Activated CD8-positive, alpha-beta T cell treated with anti-CD3 and anti-CD28 coated beads for 36 hours (primary cell): ENCODE data around the gene NMD3. TPM values are rescaled to one million over a fixed set of nuclear protein-coding genes. Genes with fewer than 3 reads are reported as not detected.

Experiments used
- ATAC-seq: fragments of 200-7000 bp; cut with Tn5 transposase; one replicate; pipeline ENCODE4 v1.10.0; 2021; ENCODE audit warnings: mild to moderate bottlenecking, moderate library complexity
- CTCF ChIA-PET: fragments of 350-600 bp; sonication (Branson Sonifier 250); formaldehyde crosslinking; loops from one replicate; lab custom pipeline; 2021; ENCODE audit warnings: antibody characterized with exemption; lab: Charles Lee
- POLR2A ChIA-PET: fragments of 350-600 bp; sonication (Branson Sonifier 250); formaldehyde crosslinking; loops from one replicate; lab custom pipeline; 2021; ENCODE audit warnings: antibody characterized with exemption; lab: Charles Lee
- DNase-seq: peaks from one replicate; pipeline ENCODE4 v3.0.0-alpha.2; 2020
- H3K27ac Mint-ChIP-seq: one replicate; pipeline ENCODE4 v1.8.0; 2021; ENCODE audit warnings: mild to moderate bottlenecking, mixed read lengths
- H3K27me3 Mint-ChIP-seq: one replicate; pipeline ENCODE4 v1.8.0; 2021; ENCODE audit warnings: mixed read lengths
- H3K36me3 Mint-ChIP-seq: one replicate; pipeline ENCODE4 v1.8.0; 2021; ENCODE audit warnings: low read depth, mixed read lengths
- H3K4me1 Mint-ChIP-seq: one replicate; pipeline ENCODE4 v1.8.0; 2021; ENCODE audit warnings: low read depth, mixed read lengths
- H3K4me3 Mint-ChIP-seq: one replicate; pipeline ENCODE4 v1.8.0; 2021; ENCODE audit warnings: mild to moderate bottlenecking, moderate library complexity, mixed read lengths
- H3K9me3 Mint-ChIP-seq: one replicate; pipeline ENCODE4 v1.8.0; 2021; ENCODE audit warnings: mixed read lengths
- CTCF ChIP-seq: fragments of 200-600 bp; IDR thresholded peaks from one replicate; pipeline ENCODE4 v1.8.0; 2022; ENCODE audit warnings: antibody characterized with exemption, mild to moderate bottlenecking
- intact Hi-C: fragments of 100-400 bp; cut with micrococcal nuclease; formaldehyde crosslinking; loops from one replicate; pipeline ENCODE4 v1.10.0; 2022
- total RNA-seq, 2 experiments: library from RNA; stranded (reverse); gene quantifications; one replicate each; pipeline ENCODE4 v1.2.3, GENCODE V29; 2021

NMD3 gene
- total RNA-seq, 2 experiments from 2014 or later = 73.0 to 74.9 TPM

GRCh38 chr3:161230621-161231171, 9.6 kb downstream of the NMD3 start:
- intact Hi-C loops = no loop called here
- Mint-ChIP-seq H3K9me3 (no peaks in the 10 kb centered on the region), H3K27ac (no peak overlapping the region), H3K4me3 (no peak overlapping the region), H3K4me1 (peaks cover 10% of the 10 kb centered on the region), H3K36me3 (peaks cover 19% of the 10 kb centered on the region), H3K27me3 (no peaks in the 10 kb centered on the region)
- no peak for TF ChIP-seq CTCF
- ChIA-PET POLR2A (interaction anchor here (1.6 kb wide), 1 partner anchor 8 kb away, joined by 4 read pairs; no protein-coding TSS in a partner anchor), CTCF (interaction anchor here (1.3 to 1.6 kb wide), 2 partner anchors 19 to 44 kb away, joined by 3 to 4 read pairs; no protein-coding TSS in a partner anchor)
- ATAC-seq (no peak), DNase-seq (no peak)

GRCh38 chr3:161231861-161232260, 10.8 kb downstream of the NMD3 start:
- ATAC-seq (no peak), DNase-seq (no peak)
- TF ChIP-seq CTCF = no peak
- ChIA-PET POLR2A (interaction anchor here (1.6 kb wide), 1 partner anchor 10 kb away, joined by 4 read pairs; no protein-coding TSS in a partner anchor), CTCF (interaction anchor here (1.3 to 1.4 kb wide), 2 partner anchors 9 to 18 kb away, joined by 3 read pairs; no protein-coding TSS in a partner anchor)
- Mint-ChIP-seq H3K36me3 (peaks cover 23% of the 10 kb centered on the region), H3K9me3 (no peaks in the 10 kb centered on the region), H3K27me3 (no peaks in the 10 kb centered on the region), H3K4me3 (no peak overlapping the region), H3K27ac (no peak overlapping the region), H3K4me1 (peaks cover 17% of the 10 kb centered on the region)
- intact Hi-C loops = no loop called here

- H3K27me3 Mint-ChIP-seq = no peaks in the 10 kb centered on the region
- ChIA-PET CTCF (interaction anchor here (1.1 kb wide), 1 partner anchor 19 kb away, joined by 3 read pairs; no protein-coding TSS in a partner anchor), POLR2A (no interaction called here)
- H3K27ac Mint-ChIP-seq = no peak overlapping the region
- no peak overlapping the region for H3K4me3 Mint-ChIP-seq
- ATAC-seq (no peak), DNase-seq (no peak)
- no peaks in the 10 kb centered on the region for H3K9me3 Mint-ChIP-seq
- peaks cover 30% of the 10 kb centered on the region for H3K36me3 Mint-ChIP-seq
- H3K4me1 Mint-ChIP-seq = peaks cover 17% of the 10 kb centered on the region
- intact Hi-C loops = no loop called here
- no peak for TF ChIP-seq CTCF
Measured at GRCh38 chr3:161233557-161233956, 12.4 kb downstream of the NMD3 start.

- no peak for DNase-seq
- Mint-ChIP-seq H3K4me1 (peaks cover 19% of the 10 kb centered on the region), H3K27ac (no peak overlapping the region), H3K36me3 (peaks cover 39% of the 10 kb centered on the region), H3K27me3 (no peaks in the 10 kb centered on the region), H3K4me3 (no peak overlapping the region), H3K9me3 (no peaks in the 10 kb centered on the region)
- intact Hi-C loops = no loop called here
- CTCF ChIA-PET = no interaction called here
- no peak for TF ChIP-seq CTCF
- no peak for ATAC-seq
- POLR2A ChIA-PET = no interaction called here
Measured at GRCh38 chr3:161236240-161236639, 15.1 kb downstream of the NMD3 start.

- ChIA-PET CTCF (interaction anchor here (1.1 to 1.2 kb wide), 2 partner anchors 21 to 298 kb away, joined by 3 to 4 read pairs; no protein-coding TSS in a partner anchor), POLR2A (no interaction called here)
- Mint-ChIP-seq H3K4me1 (peaks cover 12% of the 10 kb centered on the region), H3K4me3 (no peak overlapping the region), H3K27ac (no peak overlapping the region), H3K36me3 (peaks cover 35% of the 10 kb centered on the region), H3K9me3 (no peaks in the 10 kb centered on the region), H3K27me3 (no peaks in the 10 kb centered on the region)
- intact Hi-C loops = no loop called here
- no peak for ATAC-seq
- no peak for TF ChIP-seq CTCF
- DNase-seq = no peak
Measured at GRCh38 chr3:161239700-161240099, 18.6 kb downstream of the NMD3 start.
